ENCODE data around the gene ACSS2.

ACSS2 gene

GRCh38 chr20:34956041-34956458 lies 79.6 kb downstream of the ACSS2 start:
- TF ChIP-seq SNAI2 (CRISPR knock-in tag; IDR thresholded peaks at IDR 0.05) (no peak), PPARA (CRISPR knock-in tag; IDR thresholded peaks at IDR 0.05; ENCODE audit: borderline replicate concordance) (no peak), GLIS3 (CRISPR knock-in tag; IDR thresholded peaks at IDR 0.05) (no peak), PATZ1 (CRISPR knock-in tag; IDR thresholded peaks at IDR 0.05; ENCODE audit: borderline replicate concordance) (no peak), ARNTL (CRISPR knock-in tag; IDR thresholded peaks at IDR 0.05; ENCODE audit: borderline replicate concordance, low read depth) (no peak), CSDC2 (CRISPR knock-in tag; IDR thresholded peaks at IDR 0.05) (no peak), RARB (CRISPR knock-in tag; IDR thresholded peaks at IDR 0.05) (no peak), TCF4 (CRISPR knock-in tag; IDR thresholded peaks at IDR 0.05; ENCODE audit: borderline replicate concordance) (no peak), ZNF70 (CRISPR knock-in tag; IDR thresholded peaks at IDR 0.05) (no peak), CSRNP3 (CRISPR knock-in tag; IDR thresholded peaks at IDR 0.05) (no peak), OSR1 (CRISPR knock-in tag; IDR thresholded peaks at IDR 0.05) (no peak), ZFP3 (CRISPR knock-in tag; IDR thresholded peaks at IDR 0.05) (no peak), ZNF565 (CRISPR knock-in tag; conservative IDR thresholded peaks at IDR 0.05; ENCODE audit: low read depth) (no peak), TOX (CRISPR knock-in tag; IDR thresholded peaks at IDR 0.05; ENCODE audit: borderline replicate concordance) (no peak)
- no peak for ATAC-seq

GRCh38 chr20:34956751-34957472 lies 80.5 kb downstream of the ACSS2 start:
- TF ChIP-seq OSR1 (CRISPR knock-in tag; IDR thresholded peaks at IDR 0.05): no peak
- no peak for TF ChIP-seq ZNF8 (CRISPR knock-in tag; IDR thresholded peaks at IDR 0.05)
- ATAC-seq: no peak

- ATAC-seq: no peak
- TF ChIP-seq ZNF70 (CRISPR knock-in tag; IDR thresholded peaks at IDR 0.05): no peak
- TF ChIP-seq SNAI2 (CRISPR knock-in tag; IDR thresholded peaks at IDR 0.05): no peak
- TF ChIP-seq TCF4 (CRISPR knock-in tag; IDR thresholded peaks at IDR 0.05; ENCODE audit: borderline replicate concordance): no peak
- no peak for TF ChIP-seq ARNTL (CRISPR knock-in tag; IDR thresholded peaks at IDR 0.05; ENCODE audit: borderline replicate concordance, low read depth)
- no peak for TF ChIP-seq TSHZ2 (CRISPR knock-in tag; IDR thresholded peaks at IDR 0.05)
- TF ChIP-seq ZC3H10 (CRISPR knock-in tag; IDR thresholded peaks at IDR 0.05): no peak
Observed at GRCh38 chr20:34964486-34964885, 88.1 kb downstream of the ACSS2 start.

GRCh38 chr20:34965051-34965450 lies 88.6 kb downstream of the ACSS2 start:
- TF ChIP-seq ZFP30 (CRISPR knock-in tag; IDR thresholded peaks at IDR 0.05) (no peak), GLIS3 (CRISPR knock-in tag; IDR thresholded peaks at IDR 0.05) (no peak), ZNF8 (CRISPR knock-in tag; IDR thresholded peaks at IDR 0.05) (no peak), PATZ1 (CRISPR knock-in tag; IDR thresholded peaks at IDR 0.05; ENCODE audit: borderline replicate concordance) (no peak), POU6F1 (CRISPR knock-in tag; IDR thresholded peaks at IDR 0.05; ENCODE audit: borderline replicate concordance, low read depth) (no peak), ESRRG (CRISPR knock-in tag; IDR thresholded peaks at IDR 0.05) (no peak), BACH2 (CRISPR knock-in tag; IDR thresholded peaks at IDR 0.05; ENCODE audit: borderline replicate concordance) (no peak), CREB5 (CRISPR knock-in tag; IDR thresholded peaks at IDR 0.05; ENCODE audit: low read depth) (no peak), ISL1 (CRISPR knock-in tag; IDR thresholded peaks at IDR 0.05) (no peak), OSR1 (CRISPR knock-in tag; IDR thresholded peaks at IDR 0.05) (no peak)

More at GRCh38 chr20:34965051-34965450, 88.6 kb downstream of the ACSS2 start:
- no peak for ATAC-seq

Data from SK-N-SH treated with all-trans-retinoic acid at 6 μM for 48 hours (cell line).